IPS-NIHi7 (cell line): ENCODE data around the gene SYVN1.

Experiments
- DNase-seq: peaks from one replicate; pipeline ENCODE4 v3.0.0; 2012; ENCODE audit warnings: mixed read lengths; ENCODE audit errors: extremely low spot score

The SYVN1 gene

DNA sequence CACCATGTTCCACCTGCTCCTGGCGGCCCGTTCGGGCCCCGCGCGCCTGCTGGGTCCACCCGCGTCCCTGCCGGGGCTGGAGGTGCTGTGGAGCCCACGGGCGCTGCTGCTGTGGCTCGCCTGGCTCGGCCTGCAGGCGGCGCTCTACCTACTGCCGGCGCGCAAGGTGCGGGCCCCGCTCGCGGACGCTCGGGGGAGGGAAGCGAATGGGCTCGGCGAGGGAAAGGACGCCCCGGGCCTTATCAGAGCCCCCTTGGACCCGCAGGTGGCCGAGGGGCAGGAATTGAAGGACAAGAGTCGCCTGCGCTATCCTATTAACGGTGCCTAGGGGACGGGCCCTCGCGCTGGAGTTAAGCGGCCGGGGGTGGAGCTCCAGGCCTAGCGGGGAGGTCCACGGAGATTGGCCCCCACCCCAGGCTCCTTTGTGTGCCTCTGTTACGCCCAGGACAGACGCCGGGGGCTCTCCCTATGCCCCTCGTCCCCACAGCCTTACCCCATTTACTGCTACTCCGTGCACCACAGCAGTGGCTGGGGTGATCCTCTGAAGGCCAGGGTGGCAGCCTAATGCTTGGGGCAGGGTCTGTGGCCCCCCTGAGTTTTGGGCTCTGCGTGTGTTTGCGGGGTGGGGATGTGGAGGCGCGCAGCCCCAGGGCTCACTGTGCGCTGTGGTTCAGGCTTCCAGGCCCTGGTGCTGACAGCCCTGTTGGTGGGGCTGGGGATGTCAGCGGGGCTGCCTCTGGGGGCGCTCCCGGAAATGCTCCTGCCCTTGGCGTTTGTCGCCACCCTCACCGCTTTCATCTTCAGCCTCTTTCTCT lies 21.6 kb downstream of the SYVN1 start:
- DNase-seq: peak; percentile 68

DNA sequence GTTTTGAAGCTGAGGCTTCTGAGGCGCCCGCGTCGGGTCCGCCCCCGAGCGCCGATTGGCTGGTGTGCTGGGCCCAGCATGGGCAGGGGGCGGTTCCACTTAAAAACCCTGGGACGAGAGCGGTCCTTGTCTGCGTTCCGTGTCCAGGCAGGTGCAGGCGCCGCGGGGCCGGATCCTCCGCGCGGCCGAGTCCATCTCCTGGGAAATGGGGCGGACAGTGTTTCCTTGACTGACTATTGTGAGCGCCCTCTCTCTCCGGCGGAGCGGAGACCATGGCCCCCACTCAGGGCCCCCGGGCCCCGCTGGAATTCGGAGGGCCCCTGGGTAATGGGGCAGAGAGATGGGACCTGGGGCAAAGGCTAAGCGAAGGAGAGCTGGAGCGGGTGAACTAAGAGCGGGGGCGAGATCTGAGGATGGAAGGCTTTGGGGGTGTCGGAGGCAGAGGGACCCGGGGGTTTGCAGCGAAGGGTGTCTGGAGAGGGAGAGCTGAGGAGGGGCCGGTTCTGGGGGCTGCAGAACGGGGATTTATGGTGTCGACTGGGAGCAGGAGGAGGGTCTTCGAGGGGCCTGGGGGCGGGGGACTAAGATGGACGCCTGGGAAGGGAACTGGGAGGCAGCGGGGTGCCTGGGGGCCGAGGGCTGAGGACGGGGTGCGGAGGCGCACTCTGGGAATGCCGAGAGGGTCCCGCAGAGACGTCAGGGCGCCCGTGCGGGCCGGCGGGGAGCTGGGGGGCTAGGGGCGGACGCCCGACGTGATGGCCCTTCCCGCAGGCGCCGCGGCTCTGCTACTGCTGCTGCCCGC lies 22.4 kb downstream of the SYVN1 start, which contains the start of gene TM7SF2:
TM7SF2 (plus strand) TSS at position 129 of the 802 bp plus-strand sequence; CDS start at position 273, 144 bp downstream.
- DNase-seq: peak; percentile 97

DNA sequence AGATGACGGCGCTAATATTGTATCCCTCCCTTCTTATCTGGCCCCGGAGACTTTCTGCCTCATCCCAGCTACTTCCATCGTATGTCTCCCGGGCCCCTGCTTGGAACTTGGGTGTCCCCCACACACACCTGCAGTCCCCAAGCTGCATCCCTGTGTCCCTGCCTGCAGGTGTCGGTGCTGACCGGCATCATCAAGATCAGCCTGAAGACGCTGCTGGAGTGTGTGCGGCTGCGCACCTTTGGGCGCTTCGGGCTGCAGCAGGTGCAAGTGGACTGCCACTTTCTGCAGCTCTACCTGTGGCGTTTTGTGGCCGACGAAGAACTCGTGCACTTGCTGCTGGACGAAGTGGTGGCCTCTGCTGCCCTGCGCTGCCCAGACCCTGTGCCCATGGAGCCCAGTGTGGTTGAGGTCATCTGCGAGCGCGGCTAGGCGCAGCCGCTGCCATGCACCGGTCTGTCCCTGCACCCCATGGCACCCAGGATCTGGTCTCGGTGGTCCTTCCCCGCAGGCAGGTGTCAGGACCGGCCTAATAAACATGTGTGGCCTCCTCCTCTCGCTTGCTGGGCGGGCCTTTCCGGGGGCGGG lies 23.1 kb downstream of the SYVN1 start:
- DNase-seq: no peak

DNA sequence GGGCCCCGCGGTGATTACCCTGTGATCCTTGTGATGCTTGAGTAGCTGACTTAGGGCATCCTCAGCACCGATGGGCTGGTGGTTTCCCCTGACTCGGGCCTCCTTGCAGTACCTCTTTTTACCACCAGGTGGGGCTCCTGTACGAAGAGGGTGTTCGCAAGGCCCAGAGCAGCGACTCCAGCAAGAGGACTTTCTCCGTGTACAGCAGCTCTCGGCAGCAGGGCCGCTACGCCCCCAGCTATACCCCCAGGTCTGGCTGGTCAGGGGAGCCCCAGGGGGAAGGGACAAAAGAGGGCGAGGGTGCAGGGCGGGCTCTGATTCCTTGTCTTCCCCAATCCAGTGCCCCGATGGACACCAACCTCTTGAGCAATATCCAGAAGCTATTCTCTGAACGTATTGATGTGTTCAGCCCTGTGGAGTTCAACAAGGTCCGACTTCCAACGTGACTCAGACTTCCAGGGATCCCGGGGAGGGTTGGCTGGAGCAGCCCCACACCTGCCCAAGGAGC lies 23.9 kb downstream of the SYVN1 start:
- DNase-seq: peak; percentile 91

DNA sequence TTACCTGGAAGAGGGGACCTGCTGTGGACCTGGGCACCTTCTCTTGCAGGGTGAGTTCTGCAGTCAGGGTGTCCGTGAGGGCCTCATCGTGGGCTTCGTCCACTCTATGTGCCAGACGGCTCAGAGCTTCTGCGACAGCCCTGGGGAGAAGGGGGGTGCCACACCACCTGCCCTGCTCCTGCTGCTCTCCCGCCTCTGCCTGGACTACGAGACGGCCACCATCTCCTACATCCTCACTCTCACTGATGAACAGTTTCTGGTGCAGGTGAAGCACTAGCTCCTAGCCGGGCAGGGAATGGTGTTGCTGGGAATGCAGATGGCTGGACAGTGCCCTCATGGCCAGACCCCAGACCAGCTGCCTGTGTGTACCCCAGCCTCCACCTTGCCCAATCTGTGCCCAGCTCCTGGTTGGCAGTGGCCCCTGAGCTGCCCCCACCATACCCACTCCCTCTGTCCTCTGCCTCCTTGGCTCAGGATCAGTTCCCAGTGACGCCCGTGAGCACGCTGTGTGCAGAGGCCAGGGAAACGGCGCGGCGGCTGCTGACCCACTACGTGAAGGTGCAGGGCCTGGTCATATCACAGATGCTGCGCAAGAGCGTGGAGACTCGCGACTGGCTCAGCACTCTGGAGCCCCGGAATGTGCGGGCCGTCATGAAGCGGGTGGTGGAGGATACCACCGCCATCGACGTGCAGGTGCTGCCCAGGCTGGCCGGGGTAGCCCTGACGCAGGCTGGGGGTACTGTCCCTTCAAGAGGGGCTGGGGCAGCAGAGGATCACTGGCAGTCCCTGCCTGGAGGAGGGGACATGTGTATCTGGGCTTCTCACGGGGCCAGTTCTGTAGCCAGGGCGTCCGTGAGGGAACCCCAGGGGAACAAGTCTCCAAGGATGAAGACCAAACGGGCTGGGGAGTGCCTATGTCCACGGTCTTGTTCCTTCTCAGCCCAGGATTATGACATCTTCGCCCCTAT lies 24.8 kb downstream of the SYVN1 start:
- DNase-seq: no peak

DNA sequence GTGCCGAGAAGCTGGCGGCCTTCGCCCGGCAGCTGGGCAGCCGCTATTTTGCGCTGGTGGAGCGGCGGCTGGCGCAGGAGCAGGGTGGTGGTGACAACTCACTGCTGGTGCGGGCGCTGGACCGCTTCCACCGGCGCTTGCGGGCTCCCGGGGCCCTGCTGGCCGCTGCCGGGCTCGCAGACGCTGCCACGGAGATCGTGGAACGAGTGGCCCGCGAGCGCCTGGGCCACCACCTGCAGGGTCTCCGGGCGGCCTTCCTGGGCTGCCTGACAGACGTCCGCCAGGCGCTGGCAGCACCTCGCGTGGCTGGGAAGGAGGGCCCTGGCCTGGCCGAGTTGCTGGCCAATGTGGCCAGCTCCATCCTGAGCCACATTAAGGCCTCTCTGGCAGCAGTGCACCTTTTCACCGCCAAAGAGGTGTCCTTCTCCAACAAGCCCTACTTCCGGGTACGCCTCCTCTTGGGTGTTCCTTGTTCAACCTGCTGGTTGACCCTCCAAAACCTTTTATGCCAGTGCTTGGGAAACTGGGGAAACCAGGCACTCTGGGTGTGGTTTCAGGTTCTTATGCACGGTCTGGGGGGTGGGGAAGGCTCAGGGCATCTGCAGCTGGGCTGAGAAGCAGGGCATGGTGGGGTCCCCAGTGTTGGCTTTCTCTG lies 25.7 kb downstream of the SYVN1 start:
- no peak for DNase-seq

DNA sequence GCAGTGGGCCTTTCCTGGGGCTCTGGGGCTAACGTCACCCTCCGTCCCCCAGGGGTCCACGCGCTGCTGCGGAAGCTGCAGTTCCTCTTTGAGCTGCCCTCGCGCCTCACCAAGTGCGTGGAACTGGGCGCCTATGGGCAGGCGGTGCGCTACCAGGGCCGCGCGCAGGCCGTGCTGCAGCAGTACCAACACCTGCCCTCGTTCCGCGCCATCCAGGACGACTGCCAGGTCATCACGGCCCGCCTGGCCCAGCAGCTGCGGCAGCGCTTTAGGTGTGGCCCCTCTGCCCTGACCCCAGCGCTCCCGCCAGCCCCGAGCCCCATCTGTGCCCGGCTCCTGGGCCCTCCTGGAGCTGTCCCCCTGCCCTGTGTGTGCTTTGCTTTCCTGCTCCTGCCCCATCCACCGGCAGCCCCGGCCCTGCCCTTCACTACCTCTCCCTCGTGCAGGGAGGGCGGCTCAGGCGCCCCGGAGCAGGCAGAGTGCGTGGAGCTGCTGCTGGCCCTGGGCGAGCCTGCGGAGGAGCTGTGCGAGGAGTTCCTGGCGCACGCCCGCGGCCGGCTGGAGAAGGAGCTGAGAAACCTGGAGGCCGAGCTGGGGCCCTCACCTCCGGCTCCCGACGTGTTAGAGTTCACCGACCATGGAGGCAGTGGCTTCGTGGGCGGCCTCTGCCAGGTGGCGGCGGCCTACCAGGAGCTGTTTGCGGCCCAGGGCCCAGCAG lies 26.4 kb downstream of the SYVN1 start:
- DNase-seq: no peak

DNA sequence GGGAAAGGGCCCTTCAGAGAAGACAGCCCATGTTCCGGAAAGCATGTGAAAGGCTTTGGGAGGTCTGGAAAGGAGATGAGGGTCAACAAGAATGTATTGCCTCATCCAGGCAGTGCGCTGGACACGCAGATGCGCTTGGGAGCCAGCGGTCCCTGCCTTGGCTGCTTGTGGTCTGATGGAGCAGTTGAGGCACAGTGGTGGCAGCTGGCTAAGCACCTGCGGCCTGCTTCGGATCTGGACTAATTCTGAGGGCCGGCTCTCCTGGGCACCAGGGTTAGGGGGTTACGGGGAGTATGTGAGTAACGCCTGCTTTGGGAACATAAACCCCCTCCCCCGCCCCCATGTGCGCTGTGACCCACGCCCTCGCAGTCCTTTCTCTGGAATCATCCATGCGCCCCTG lies 27.2 kb downstream of the SYVN1 start:
- no peak for DNase-seq

DNA sequence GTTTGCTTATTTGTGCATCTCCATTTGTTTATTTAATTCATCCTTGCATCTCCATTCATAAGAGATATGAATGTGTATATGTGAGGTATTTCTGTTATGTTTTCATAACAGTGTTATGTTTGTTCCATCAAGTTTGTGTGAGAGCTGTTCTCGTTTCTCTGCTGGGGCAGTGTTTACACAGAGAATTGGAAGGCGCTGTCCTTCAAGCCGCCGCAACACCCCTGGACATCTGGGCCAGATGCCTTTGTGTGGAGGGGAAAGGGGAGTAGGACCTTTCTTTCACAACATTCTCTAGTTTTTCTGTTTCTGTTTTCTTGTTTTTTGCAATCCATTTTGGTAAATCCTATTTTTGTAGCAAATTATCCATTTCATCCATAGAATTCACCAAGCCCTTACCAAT lies 29.7 kb downstream of the SYVN1 start:
- no peak for DNase-seq

DNA sequence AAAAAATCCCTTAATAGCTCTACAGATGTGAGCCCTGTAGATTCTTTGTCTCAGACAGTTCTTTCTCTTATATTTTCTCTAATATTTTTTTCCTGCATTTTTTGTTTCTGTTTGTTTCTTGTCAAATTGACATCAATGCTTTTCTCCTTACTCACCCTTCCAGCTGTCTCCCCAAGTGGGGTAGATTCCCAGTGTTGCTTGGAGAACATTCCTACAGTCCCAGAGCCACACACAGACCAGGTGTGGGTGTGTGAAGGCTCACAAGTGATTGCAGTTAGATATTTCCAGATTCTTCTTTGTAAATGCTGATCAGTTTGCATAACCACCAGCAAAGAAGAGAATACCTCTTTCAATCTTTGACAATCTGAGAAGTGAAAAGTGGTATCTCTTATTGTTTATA lies 30.8 kb downstream of the SYVN1 start:
- no peak for DNase-seq

DNA sequence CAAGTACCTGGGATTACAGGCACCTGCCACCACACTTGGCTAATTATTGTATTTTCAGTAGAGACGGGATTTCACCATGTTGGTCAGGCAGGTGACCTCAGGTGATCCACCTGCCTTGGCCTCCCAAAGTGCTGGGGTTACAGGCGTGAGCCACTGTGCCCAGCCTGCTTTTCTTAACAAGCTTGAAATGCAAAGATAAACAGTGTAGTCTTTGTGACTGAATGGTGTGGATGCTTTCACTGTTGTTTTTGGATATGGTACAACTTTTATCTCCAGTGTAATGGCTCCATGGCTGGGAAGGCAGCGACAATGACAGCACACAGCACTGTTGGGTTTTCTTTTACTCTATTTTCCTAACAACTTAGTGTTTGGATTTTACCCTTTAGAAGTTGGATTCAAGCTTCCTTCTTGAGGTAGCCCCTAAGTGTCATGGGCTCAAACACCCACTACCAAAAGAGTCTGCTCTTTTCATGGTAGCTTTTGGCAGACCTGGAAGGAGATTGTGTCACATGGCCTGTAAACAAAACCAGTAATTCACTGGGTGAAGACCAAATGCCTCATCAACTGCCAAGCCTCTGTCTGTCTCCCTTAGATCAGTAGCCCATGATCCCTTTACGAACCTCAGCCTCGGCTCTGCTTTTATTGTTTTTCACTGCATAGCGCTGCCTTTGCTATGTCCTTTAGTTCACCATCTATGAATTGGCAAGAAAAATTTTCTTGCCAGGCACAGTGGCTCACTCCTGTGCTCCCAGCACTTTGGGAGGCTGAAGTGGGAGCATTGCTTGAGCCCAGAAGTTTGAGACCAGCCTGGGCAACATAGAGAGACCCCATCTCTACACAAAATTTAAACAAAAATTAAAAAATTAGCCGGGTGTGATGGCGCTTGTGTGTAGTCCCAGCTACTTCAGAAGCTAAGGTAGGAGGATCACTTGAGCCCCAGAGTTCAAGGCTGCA lies 31.9 kb downstream of the SYVN1 start:
- DNase-seq: no peak

DNA sequence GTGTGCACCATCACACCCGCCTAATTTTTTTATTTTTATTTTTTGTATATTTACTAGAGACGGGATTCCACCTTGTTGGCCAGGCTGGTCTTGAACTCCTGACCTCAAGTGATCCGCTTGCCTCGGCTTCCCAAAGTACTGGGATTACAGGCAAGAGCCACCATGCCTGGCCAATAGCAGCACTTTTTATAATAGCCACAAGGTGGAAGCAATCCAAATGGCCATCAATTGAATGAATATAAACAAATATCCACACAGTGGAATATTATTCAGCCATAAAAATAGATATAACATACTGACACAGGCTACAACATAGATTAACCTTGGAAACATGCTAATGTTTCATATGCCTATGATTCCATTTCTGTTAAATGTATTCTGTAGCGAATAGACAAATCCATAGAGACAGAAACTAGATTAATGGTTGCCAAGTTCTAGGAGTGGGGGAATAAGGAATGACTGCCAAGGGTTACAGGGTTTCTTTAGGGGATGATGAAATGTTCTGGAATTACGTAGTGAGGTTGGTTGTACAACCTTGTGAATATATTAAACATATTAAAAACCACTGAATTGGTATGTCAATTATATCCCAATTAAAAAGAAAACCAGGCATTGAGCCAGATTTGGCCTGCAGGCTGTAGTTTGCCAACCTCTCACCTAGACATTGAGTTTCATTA lies 33.5 kb downstream of the SYVN1 start:
- DNase-seq: no peak

DNA sequence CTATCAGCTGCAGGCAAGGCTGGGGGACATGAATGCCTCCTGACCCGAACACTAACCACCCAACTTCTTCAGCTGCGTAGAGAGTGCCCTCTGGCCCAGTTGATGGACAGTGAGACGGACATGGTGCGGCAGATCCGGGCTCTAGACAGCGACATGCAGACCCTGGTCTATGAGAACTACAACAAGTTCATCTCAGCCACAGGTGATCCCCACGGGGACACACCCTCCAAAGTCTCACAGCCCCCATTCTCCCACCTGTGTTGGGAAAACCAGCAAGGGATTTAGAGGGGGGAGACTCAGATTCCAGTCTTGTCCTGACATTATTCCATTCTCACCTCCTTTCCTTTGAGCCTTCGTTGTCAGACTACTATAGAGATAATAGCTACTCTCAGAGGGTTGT lies 37.4 kb downstream of the SYVN1 start:
- DNase-seq: no peak

DNA sequence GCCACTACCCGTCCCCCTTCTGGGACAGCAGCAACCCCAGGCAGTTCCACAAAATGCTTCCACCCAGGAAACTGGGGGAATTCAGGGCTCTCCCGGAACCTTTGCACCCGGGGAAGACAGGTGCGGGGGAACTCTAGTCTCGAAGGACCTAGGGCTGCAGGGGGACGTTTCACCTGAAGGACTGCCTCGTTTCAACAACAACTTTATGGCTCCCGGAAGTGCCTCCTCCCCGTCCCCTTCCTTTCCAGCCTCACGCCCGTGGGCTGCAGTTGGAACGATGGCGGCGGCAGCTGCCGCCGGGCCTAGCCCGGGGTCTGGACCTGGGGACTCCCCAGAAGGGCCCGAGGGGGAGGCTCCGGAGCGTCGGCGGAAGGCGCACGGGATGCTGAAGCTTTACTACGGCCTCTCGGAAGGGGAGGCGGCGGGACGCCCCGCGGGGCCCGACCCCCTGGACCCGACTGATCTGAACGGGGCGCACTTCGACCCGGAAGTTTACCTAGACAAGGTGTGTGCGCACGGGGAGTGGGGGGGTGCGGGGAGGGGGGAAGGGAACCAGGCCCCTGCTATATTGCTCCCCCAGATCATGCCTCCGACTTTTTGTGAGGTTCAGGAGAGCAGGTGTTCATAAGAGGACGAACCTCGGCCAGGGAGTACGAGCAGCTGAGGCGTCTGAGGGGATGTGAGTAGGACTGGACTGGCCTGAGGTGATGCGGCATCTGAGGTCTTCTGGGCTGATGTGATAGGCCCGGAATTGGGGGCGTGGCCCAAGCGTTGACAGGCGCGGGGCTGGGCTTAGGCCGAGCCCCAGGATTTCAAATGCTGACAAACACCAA lies 38.1 kb downstream of the SYVN1 start, which contains the start of gene VPS51:
VPS51 (plus strand) TSS at position 241 of the 833 bp plus-strand sequence; CDS start at position 278, 37 bp downstream.
- peak; percentile 94 for DNase-seq

DNA sequence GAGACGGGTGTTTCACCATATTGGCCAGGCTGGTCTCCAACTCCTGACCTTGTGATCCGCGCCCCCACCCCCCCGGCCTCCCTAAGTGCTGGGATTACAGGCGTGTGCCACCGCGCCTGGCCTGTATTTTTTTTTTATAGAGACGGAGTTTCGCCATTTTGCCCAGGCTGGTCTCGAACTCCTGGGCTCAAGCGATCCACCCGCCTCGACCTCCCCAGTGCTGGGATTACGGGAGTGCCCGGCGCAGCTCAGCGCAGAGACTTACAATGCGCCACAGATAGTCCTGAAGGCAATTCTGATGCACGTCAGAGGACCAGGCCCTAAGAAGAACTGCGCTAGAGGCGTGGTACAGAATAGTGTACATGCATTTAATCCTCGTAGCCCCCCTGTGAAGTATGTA lies 38.9 kb downstream of the SYVN1 start:
- no peak for DNase-seq

DNA sequence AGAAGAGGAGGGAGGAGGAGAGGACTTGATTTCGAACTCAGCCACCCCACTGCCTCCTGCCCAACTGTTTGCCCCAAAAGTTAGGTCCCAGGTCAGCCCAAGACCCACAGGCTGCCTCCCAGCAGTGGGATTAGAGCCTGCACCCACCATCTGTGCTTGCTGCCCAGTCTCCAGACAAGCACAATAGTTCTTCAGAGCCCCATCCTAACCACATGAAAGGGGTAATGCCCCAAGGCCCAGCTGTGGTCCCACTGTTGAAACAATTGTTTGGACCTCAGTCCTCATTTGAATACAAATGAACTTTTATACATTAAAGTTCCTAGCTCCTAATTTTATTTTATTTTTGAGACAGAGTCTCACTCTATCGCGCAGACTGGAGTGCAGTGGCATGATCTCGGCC lies 43.7 kb downstream of the SYVN1 start:
- DNase-seq: no peak

DNA sequence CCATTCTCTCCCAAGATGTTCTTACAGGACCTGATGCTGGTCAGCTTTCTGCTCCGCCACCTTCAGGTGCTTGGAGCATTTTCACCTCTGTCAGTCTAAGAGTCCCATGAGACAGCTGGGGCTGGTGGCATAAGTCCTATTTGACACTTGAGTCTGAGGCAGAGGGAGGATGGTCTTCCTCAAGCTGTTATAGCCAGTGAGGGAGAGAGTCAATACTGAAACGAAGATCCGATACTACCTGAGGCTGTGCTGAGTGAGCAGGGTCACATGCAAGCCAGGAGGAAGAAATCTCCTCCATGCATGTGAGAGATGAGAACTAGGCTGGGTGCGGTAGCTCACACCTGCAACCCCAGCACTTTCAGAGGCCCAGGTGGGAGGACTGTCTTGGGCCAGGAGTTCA lies 44.7 kb downstream of the SYVN1 start:
- no peak for DNase-seq
